Measurements from ENCODE around the gene ZNF423. TPM values are rescaled to one million over a fixed set of nuclear protein-coding genes. Genes with fewer than 3 reads are reported as not detected.

Gene ZNF423
- total and polyA plus RNA-seq, 7 donors: 2.3 to 30.7 (median 14.4) TPM

- Histone ChIP-seq H3K4me3 (no peak overlapping the region), H3K27ac (no peak overlapping the region), H3K36me3 (ENCODE audit: insufficient read depth in 1 of 2, low read depth in 1 of 2) (no peaks in the 10 kb centered on the region), H3K4me1 (peaks cover 35% of the 10 kb centered on the region), H3K9me3 (no peaks in the 10 kb centered on the region), H3K27me3 (ENCODE audit: insufficient read depth in 3 of 3, low read length in 2 of 3) (no peaks in the 10 kb centered on the region)
- TF ChIP-seq CTCF (IDR thresholded peaks at IDR 0.05): no peak
- intact Hi-C loops (cut with DNase I): loop anchor here (5.0 to 10.0 kb wide), 4 partner anchors 37 to 325 kb away; partner anchors contain the start of gene ZNF423 (in 1 of the 2)
- 87 to 92% (median 91%) methylated on average over 8 of the region's 8 CpGs for WGBS, 3 donors
- DNase-seq: no peak
- no peak for ATAC-seq
Observed at GRCh38 chr16:49599704-49600103, 256.2 kb downstream of the ZNF423 start.

- no peak for TF ChIP-seq CTCF (IDR thresholded peaks at IDR 0.05)
- H3K4me3 ChIP-seq: no peak overlapping the region
- H3K27me3 ChIP-seq (ENCODE audit: insufficient read depth in 3 of 3, low read length in 2 of 3): peaks cover 0 to 2% (median 0%) of the 10 kb centered on the region in 3 donors
- no peaks in the 10 kb centered on the region for H3K36me3 ChIP-seq (ENCODE audit: insufficient read depth in 1 of 2, low read depth in 1 of 2)
- DNase-seq (no peak), ATAC-seq (no peak)
- peaks cover 35% of the 10 kb centered on the region for H3K4me1 ChIP-seq
- 94 to 100% (median 95%) methylated on average over 2 of the region's 2 CpGs for WGBS, 3 donors
- no peaks in the 10 kb centered on the region for H3K9me3 ChIP-seq
- intact Hi-C loops (cut with DNase I): loop anchor here in 1 of 2 donors (5.0 kb wide), 1 partner anchor 37 kb away; no protein-coding TSS in a partner anchor
- no peak overlapping the region for H3K27ac ChIP-seq
Observed at GRCh38 chr16:49599281-49599680, 256.6 kb downstream of the ZNF423 start.

- no peak for DNase-seq
- intact Hi-C loops (cut with DNase I): loop anchor here in 1 of 2 donors (5.0 kb wide), 1 partner anchor 36 kb away; no protein-coding TSS in a partner anchor
- no peaks in the 10 kb centered on the region for H3K36me3 ChIP-seq (ENCODE audit: insufficient read depth in 1 of 2, low read depth in 1 of 2)
- peaks cover 0 to 3% (median 0%) of the 10 kb centered on the region in 3 donors for H3K27me3 ChIP-seq (ENCODE audit: insufficient read depth in 3 of 3, low read length in 2 of 3)
- WGBS, 3 donors: 90 to 92% (median 91%) methylated on average over 8 of the region's 8 CpGs
- H3K9me3 ChIP-seq: no peaks in the 10 kb centered on the region
- peaks cover 35% of the 10 kb centered on the region for H3K4me1 ChIP-seq
- no peak overlapping the region for H3K27ac ChIP-seq
- ATAC-seq: no peak
- TF ChIP-seq CTCF (IDR thresholded peaks at IDR 0.05): no peak
- no peak overlapping the region for H3K4me3 ChIP-seq
Observed at GRCh38 chr16:49598383-49599170, 257.3 kb downstream of the ZNF423 start.

- Histone ChIP-seq H3K27ac (no peak overlapping the region), H3K36me3 (ENCODE audit: insufficient read depth in 1 of 2, low read depth in 1 of 2) (no peaks in the 10 kb centered on the region), H3K27me3 (ENCODE audit: insufficient read depth in 3 of 3, low read length in 2 of 3) (peaks cover 0 to 3% (median 0%) of the 10 kb centered on the region in 3 donors), H3K9me3 (no peaks in the 10 kb centered on the region), H3K4me3 (no peak overlapping the region), H3K4me1 (peaks cover 33% of the 10 kb centered on the region)
- intact Hi-C loops (cut with DNase I): loop anchor here in 1 of 2 donors (5.0 kb wide), 1 partner anchor 35 kb away; no protein-coding TSS in a partner anchor
- 89 to 98% (median 97%) methylated on average over 2 of the region's 2 CpGs for WGBS, 3 donors
- no peak for DNase-seq
- no peak for TF ChIP-seq CTCF (IDR thresholded peaks at IDR 0.05)
- ATAC-seq: no peak
Observed at GRCh38 chr16:49597796-49598195, 258.1 kb downstream of the ZNF423 start.

All from psoas muscle (tissue), 8 donors.